DMS53 (cell line): Measurements from ENCODE around the gene MAPK14.
A peak's percentile ranks its signal among the peaks of the same experiment; 100 is the strongest.
"Not testable (repeated sequence)": the region's sequence is repeated elsewhere in the genome, so short reads cannot be mapped to it uniquely, and the experiment has no call there.

ENCODE experiments used
- DNase-seq: peaks from one replicate; lab custom pipeline; 2025; lab: John Stamatoyannopoulos, UW

MAPK14 gene

DNA sequence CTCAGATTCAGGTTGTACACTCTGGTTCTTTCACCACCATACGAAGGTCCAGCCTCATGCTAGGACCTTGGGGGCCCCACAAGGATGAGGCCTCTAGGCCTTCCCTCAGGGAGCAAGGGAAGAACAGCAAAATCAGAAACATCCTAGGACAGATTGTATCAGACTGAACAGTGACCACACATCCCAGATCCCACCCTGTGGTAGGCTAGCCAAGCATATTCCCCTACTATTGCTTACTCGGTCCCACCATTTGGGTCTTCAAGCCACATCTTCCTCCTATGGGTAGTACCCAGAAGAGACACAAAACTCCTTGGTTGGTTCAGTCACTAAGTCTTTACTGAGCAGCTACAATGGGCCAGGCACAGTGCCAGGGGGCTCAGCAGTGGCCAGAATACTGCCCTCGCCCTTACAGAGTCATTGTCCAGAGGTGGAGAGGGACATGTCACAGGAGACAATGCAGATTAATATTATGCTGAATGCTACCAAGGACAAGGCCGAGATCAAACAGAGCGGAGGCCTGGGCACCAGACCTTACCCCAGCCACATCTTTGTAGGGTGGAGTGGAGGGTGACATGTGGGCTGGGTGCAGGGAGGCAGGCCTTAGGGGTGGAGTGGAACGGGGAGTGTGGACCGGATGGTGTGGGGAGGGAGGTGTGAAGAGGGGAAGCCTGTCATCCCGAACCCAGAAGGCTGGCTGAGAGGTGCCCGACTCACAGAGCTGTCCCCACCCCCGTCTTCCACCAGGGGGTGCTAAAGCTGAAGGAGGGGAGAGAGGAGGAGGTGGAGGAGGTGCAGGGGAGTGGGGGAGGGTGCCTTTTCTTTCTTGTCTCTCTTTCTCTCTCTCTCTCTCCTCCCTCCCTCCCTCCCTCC, 95.9 kb downstream of the MAPK14 start:
- DNase-seq = peak; percentile 86

DNA sequence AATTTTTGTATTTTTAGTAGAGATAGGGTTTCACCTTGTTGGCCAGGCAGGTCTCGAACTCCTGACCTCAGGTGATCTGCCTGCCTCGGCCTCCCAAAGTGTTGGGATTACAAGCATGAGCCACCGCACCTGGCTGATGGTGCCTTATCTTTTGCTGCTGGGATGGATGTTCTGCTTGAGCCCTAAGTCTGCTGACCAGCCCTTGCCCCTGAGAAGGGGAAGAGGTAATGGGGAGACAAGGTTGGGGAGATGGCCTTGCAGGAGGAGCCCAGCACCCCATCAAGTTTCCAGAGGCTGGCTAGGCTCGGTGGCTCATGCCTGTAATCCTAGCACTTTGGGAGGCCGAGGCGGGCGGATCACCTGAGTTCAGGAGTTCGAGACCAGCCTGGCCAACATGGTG, 96.7 kb downstream of the MAPK14 start:
- not testable (repeated sequence) for DNase-seq

GRCh38 chr6:36124881-36125280, 97.3 kb downstream of the MAPK14 start:
- peak; percentile 11 for DNase-seq

GRCh38 chr6:36125575-36125974, 98.0 kb downstream of the MAPK14 start:
- no peak for DNase-seq

DNA sequence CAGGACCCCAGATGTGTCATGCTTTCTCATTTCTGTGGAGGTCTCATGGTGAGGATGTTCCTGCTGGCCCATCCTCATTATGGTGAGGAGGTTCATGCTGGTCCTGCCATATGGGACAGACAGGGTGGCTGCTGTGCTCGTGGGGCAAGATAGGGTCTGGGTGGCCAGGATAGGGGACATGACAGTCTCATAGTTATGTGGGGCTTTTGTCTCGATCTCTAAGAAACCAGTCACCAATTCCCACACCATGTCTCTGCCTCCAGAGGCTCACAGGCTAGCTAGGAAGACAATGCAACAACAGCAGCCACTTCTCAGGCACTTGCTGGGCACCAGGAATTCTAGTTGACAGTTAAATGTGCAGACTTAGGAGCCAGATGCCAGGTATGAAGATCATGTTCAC, 98.5 kb downstream of the MAPK14 start:
- no peak for DNase-seq

DNA sequence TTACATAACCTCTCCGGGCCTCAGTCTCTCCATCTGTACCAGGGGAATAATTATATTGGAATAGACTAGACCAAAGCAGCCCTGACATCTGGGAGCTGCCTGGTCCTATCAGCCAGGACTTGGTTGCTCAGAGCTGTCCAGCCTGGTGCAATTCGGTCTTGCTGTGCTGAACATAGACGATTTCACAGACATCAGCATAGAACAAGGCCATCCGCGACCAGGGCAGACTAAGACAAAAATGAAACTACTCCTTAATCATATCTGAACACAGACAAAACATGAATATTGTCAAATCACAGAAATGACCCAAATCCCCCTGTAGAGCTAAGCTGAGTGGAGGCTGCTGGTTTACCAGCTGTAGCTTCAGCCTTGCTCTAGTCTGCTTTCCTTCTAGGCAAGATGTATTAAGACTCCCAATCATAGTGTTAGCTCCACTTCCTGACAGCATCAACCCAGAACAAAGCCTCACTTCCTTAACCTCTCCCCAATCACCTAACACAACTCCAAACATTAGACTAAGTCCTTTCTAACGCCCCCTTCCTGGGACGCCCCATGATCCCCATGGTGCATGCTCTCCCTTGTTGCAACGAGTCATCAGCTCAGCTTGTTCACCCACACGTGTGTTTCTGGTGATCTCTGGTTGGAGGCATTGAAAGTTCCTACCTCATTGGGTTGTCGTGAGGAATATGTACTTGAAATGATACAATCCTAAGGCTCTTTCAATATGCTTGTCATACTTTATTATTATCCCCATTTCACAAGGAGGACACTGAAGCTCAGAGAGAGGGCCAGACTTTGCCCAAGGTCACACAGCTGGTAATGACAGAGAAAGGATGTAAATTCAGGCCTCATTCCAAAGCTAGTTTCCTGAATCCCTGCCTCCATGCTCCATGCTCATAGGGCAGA, 99.2 kb downstream of the MAPK14 start:
- DNase-seq = no peak

GRCh38 chr6:36127462-36128016, 99.9 kb downstream of the MAPK14 start:
- DNase-seq = peak; percentile 33

- no peak for DNase-seq
Observed at GRCh38 chr6:36128073-36128472, 100.5 kb downstream of the MAPK14 start.

DNA sequence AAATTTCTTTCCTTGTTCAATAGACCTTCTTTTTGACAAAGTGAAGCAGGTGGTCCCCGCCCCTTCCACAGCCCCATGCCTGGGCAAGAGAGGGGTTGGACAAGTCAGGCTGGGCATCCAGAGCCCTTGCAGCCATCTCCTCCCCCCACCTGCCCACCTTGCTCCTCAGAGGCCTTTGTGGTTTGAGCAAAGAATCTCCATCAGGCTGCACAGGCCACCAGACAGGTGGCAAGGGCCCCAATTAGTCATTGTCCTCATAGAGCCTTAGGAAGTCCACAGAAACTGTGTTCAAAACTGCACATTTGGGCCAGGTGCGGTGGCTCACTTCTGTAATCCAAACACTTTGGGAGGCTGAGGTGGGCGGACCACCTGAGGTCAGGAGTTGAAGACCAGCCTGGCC, 101.2 kb downstream of the MAPK14 start:
- DNase-seq = peak; percentile 6

DNA sequence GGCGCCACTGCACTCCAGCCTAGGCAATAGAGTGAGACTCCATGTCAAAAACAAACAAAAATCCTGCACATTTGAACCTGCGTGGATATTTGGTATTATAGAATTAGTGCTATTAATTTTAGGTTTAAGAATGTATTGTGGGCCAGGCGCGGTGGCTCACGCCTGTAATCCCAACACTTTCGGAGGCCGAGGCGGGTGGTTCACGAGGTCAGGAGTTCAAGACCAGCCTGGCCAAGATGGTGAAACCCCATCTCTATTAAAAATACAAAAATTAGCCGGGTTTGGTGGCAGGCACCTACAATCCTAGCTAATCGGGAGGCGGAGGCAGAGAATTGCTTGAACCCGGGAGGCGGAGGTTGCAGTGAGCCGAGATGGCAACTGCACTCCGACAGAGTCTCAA, 101.7 kb downstream of the MAPK14 start:
- DNase-seq = not testable (repeated sequence)

DNA sequence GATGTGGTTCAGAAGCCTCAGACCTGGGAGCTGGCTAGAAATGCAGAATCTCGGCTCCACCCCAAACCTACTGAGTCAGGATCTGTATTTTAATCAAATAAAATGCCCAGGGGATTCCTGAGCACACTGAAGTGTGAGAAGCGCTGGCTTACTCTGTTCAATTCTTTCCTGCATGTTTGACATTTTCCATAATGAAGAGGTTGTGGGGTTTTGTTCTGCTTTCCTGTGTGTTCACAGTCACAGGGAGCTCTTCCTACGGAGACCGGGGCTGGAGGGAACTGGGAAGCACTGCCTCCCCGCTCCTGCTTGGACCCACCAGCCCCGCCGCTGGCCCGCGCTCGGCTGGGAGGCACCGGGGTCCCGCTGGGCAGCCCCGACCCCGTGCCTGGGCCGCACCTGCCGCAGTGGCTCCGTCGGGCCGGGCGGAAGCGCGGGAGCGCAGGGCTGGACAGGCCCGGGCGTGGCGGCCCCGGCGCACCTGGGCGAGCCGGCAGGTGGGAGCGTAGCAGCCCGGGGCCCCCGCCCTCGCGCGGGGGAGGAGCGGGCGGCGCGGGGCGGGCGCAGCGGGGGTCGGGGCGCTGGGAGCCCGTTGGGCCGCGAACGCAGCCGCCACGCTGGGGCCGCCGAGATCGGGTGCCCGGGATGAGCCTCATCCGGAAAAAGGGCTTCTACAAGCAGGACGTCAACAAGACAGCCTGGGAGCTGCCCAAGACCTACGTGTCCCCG, 102.5 kb downstream of the MAPK14 start, which contains the start of gene MAPK13:
MAPK13 (plus strand) TSS at position 573 of the 726 bp plus-strand sequence; CDS start at position 643, 70 bp downstream.
- DNase-seq = peak; percentile 82

GRCh38 chr6:36130667-36131510, 103.3 kb downstream of the MAPK14 start:
- DNase-seq = peak; percentile 82

GRCh38 chr6:36131511-36132245, 104.1 kb downstream of the MAPK14 start:
- peak; percentile 82 for DNase-seq

GRCh38 chr6:36132246-36132895, 104.8 kb downstream of the MAPK14 start:
- DNase-seq = no peak

- DNase-seq = no peak
Observed at GRCh38 chr6:36133148-36133547, 105.5 kb downstream of the MAPK14 start.

DNA sequence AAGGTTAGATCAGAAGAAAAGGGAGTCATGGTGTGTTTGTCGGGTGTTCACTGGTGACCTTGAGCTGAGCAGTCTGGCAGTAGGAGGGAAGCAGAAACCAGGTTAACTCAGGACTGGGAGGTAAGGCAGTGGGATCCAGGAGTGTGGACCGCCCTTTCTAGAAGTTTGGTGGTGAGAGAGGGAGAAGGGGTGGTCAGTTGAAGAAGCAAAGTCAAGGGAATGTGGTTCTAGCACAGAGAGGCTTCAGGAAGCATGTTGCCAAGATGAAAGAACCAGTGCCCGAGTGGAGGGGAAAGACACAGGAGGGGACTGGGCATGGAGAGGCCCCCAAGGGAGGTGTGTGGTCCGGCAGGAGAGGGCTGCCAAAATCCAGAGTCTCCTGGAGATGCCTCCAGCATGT, 106.3 kb downstream of the MAPK14 start:
- no peak for DNase-seq

DNA sequence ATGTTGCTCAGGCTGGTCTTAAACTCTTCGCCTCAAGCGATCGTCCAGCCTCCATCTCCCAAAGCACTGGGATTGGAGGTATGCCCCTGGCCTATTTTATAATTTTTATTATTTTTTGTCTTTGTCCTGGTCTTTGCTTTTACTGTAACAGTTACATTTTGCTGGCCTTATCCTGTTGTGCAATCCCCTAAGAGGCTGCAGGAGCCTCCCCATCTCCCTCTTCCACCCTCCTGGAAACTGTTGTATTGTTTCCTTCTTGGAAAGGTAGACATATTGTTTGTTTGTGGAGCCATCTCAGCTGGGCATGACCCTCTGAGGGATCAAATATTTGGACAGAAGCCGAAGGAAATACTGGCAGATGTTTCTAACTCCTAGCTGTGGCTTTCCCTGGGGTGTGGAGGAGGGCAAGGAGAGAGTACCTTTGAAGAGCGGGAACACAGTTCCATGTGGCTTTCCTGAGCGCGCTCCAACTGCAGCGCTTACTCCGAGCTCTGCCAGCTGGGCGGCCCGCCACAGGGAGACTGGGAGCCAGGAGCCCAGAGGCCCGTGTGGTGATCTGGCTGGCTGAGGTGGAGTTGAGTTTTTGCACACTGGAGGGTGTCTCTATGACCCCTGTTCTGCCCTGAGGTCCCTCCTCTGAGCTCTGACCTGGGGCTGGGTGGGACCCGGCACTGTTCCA, 107.6 kb downstream of the MAPK14 start:
- no peak for DNase-seq

DNA sequence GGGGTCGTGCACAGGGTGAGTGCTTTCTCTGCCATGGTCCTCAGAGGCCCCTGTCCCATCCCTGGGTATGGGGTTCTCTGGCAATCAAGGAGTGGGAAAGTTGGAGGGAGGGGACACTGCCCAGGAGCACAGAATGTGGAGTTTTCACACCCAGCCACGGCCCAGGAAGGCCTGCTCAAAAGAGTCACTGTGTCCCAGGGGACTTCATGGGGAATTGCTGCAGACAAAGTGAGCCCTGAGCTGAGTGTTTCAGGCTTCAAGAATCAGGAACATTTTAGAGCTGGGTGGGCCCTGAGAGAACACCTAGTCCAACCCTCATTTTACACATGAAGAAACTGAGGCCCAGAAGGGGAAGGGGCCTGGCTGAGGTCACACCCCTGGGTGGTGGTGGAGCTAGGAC, 108.4 kb downstream of the MAPK14 start:
- DNase-seq = no peak

GRCh38 chr6:36136551-36136950, 108.9 kb downstream of the MAPK14 start:
- no peak for DNase-seq
